K562 (cell line): Measurements from ENCODE around the gene ACOD1. TPM values are rescaled to one million over a fixed set of nuclear protein-coding genes. Genes with fewer than 3 reads are reported as not detected.

ENCODE experiments used
- ATAC-seq: fragments of 200-7000 bp; cut with Tn5 transposase; 3 replicates; pipeline ENCODE4 v1.9.1; 2020; ENCODE audit warnings: moderate library complexity
- BruUV-seq: library from RNA; stranded (reverse); fragments of 400-500 nt; replicated peaks from 2 replicates; lab custom pipeline; 2021; lab: Mats Ljungman, UMichigan
- CTCF ChIA-PET: fragments of 300-600 bp; formaldehyde crosslinking; extraction: SDS; loops from one replicate; lab custom pipeline; 2021; ENCODE audit warnings: low intra/inter-chr PET ratio; lab: Yijun Ruan, JAX
- POLR2A ChIA-PET: fragments of 300-600, 350-650 bp; sonication (Branson Sonifier 250); formaldehyde crosslinking; extraction: SDS; loops from one replicate; lab custom pipeline; 2021; ENCODE audit warnings: antibody characterized with exemption, inconsistent platforms; lab: Yijun Ruan, JAX
- DNase-seq, 4 experiments: peaks; one replicate each; pipeline versions ENCODE4 v3.0.0 to v3.0.0-alpha.2; 2011 to 2018; ENCODE audit warnings: low spot score in 3 of 4, mixed read lengths in 3 of 4; ENCODE audit errors: extremely low read depth in 1 of 4
- FAIRE-seq: peaks from 2 replicates; lab custom pipeline; 2011; peaks lifted over from hg19 to GRCh38; lab: Jason Lieb, UNC
- H2AFZ ChIP-seq: 2 replicates; pipeline ENCODE4 v1.6.0; 2011; ENCODE audit warnings: low read depth, low read length, control low read depth, inconsistent platforms
- H3K27ac ChIP-seq: fragments of 200-600 bp; 3 replicates; pipeline ENCODE4 v1.8.0; 2011; ENCODE audit warnings: low read depth, mild to moderate bottlenecking, control low read depth, inconsistent platforms, low read length, moderate library complexity, mixed read lengths; ENCODE audit errors: extremely low read depth
- H3K27me3 ChIP-seq, 2 experiments: fragments of 300-600 bp in 1 of 2; 2 replicates in 1 of 2; 3 replicates in 1 of 2; pipeline versions ENCODE4 v1.6.0 to v1.8.0; 2011; ENCODE audit warnings: inconsistent platforms in 2 of 2, low read length in 2 of 2, mild to moderate bottlenecking in 1 of 2, mixed read lengths in 1 of 2, moderate library complexity in 1 of 2; ENCODE audit not compliant: control insufficient read depth in 2 of 2, insufficient read depth in 2 of 2
- H3K36me3 ChIP-seq: fragments of 300-600 bp; 3 replicates; pipeline ENCODE4 v1.8.0; 2011; ENCODE audit warnings: mild to moderate bottlenecking, low read length, inconsistent platforms; ENCODE audit not compliant: control insufficient read depth, insufficient read depth
- H3K4me1 ChIP-seq, 2 experiments: fragments of 200-600 bp in 1 of 2; replicated peaks in 1 of 2; 2 replicates in 1 of 2; 3 replicates in 1 of 2; pipeline versions ENCODE4 v1.5.1 to v1.8.0; 2011; ENCODE audit warnings: inconsistent platforms in 2 of 2, low read length in 2 of 2, mild to moderate bottlenecking in 1 of 2, mixed read lengths in 1 of 2, moderate library complexity in 1 of 2; ENCODE audit not compliant: control insufficient read depth in 2 of 2, insufficient read depth in 2 of 2
- H3K4me2 ChIP-seq: 2 replicates; pipeline ENCODE4 v1.6.1; 2011; ENCODE audit warnings: low read length, control low read depth, inconsistent platforms, mixed read lengths; ENCODE audit not compliant: insufficient read depth
- H3K4me3 ChIP-seq: fragments of 200-600 bp; sonication (generic), shearing (Covaris generic); 2 replicates; pipeline ENCODE4 v1.5.1; 2016; ENCODE audit warnings: control low read depth, inconsistent platforms
- H3K79me2 ChIP-seq: fragments of 200-600 bp; 3 replicates; pipeline ENCODE4 v1.8.0; 2011; ENCODE audit warnings: low read length, inconsistent platforms; ENCODE audit not compliant: control insufficient read depth, insufficient read depth
- H3K9ac ChIP-seq, 2 experiments: 2 replicates each; pipeline versions ENCODE4 v1.6.0 to v1.6.1; 2011; ENCODE audit warnings: low read depth in 2 of 2, low read length in 2 of 2, control low read depth in 1 of 2, inconsistent platforms in 1 of 2, mild to moderate bottlenecking in 1 of 2, mixed read lengths in 1 of 2; ENCODE audit not compliant: insufficient read depth in 1 of 2
- H3K9me1 ChIP-seq: one replicate; pipeline ENCODE4 v1.6.0; 2011; ENCODE audit warnings: inconsistent platforms, mild to moderate bottlenecking, low read length, moderate library complexity; ENCODE audit not compliant: control insufficient read depth, insufficient read depth
- H3K9me3 ChIP-seq: replicated peaks from 2 replicates; pipeline ENCODE4 v1.5.1; 2011; ENCODE audit warnings: low read depth, low read length, inconsistent platforms; ENCODE audit not compliant: control insufficient read depth, insufficient read depth
- H4K20me1 ChIP-seq: replicated peaks from 2 replicates; pipeline ENCODE4 v1.6.1; 2011; ENCODE audit warnings: low read length, inconsistent platforms, mixed read lengths; ENCODE audit not compliant: control insufficient read depth, insufficient read depth
- CEBPG ChIP-seq, 3 experiments: fragments of 200-800 bp in 1 of 3; sonication (Bioruptor generic) in 1 of 3; sonication (generic) in 1 of 3; formaldehyde crosslinking in 1 of 3; IDR thresholded peaks in 2 of 3; conservative IDR thresholded peaks in 1 of 3; 2 replicates each; pipeline versions ENCODE4 v1.6.1 to v1.8.0; 2016 to 2022; ENCODE audit warnings: missing compliant biosample characterization in 2 of 3, missing genetic modification characterization in 2 of 3, mild to moderate bottlenecking in 1 of 3, missing genetic modification reagents in 1 of 3
- CTBP1 ChIP-seq: fragments of 450-650 bp; IDR thresholded peaks from 2 replicates; pipeline ENCODE4 v1.6.1; 2016; ENCODE audit warnings: borderline replicate concordance
- DMBX1 ChIP-seq: fragments of 250-450 bp; sonication (Bioruptor Pico); IDR thresholded peaks from 2 replicates; pipeline ENCODE4 v1.8.0; 2022; ENCODE audit warnings: inconsistent platforms, mild to moderate bottlenecking, moderate library complexity, borderline replicate concordance
- ETV6 ChIP-seq, 3 experiments: fragments of 150-350 bp in 1 of 3; sonication (generic) in 1 of 3; formaldehyde crosslinking in 1 of 3; IDR thresholded peaks; 2 replicates each; pipeline versions ENCODE4 v1.6.1 to v1.8.0; 2014 to 2022; ENCODE audit warnings: borderline replicate concordance in 2 of 3, low read depth in 2 of 3, antibody characterized with exemption in 1 of 3, low read length in 1 of 3, mild to moderate bottlenecking in 1 of 3, missing genetic modification reagents in 1 of 3
- GTF2E2 ChIP-seq: fragments of 200-800 bp; sonication (Bioruptor generic); IDR thresholded peaks from 2 replicates; pipeline ENCODE4 v1.6.1; 2016; ENCODE audit warnings: missing genetic modification characterization, missing compliant biosample characterization
- HMBOX1 ChIP-seq: sonication (generic); IDR thresholded peaks from 2 replicates; pipeline ENCODE4 v1.6.1; 2016
- LEF1 ChIP-seq: fragments of 450-650 bp; IDR thresholded peaks from 2 replicates; pipeline ENCODE4 v1.6.1; 2016; ENCODE audit warnings: mild to moderate bottlenecking
- MBD2 ChIP-seq: sonication (generic); IDR thresholded peaks from 2 replicates; pipeline ENCODE4 v1.6.1; 2016; ENCODE audit warnings: low read depth, borderline replicate concordance
- MECOM ChIP-seq: fragments of 250-450 bp; sonication (Bioruptor Pico); IDR thresholded peaks from 2 replicates; pipeline ENCODE4 v1.8.0; 2022; ENCODE audit warnings: inconsistent platforms
- MEF2D ChIP-seq: conservative IDR thresholded peaks from 2 replicates; pipeline ENCODE4 v1.6.1; 2016; ENCODE audit warnings: low read depth, missing genetic modification characterization, missing compliant biosample characterization
- NEUROD1 ChIP-seq: fragments of 150-350 bp; IDR thresholded peaks from 2 replicates; pipeline ENCODE4 v1.6.1; 2014; ENCODE audit warnings: borderline replicate concordance, low read length, low read depth; ENCODE audit not compliant: partially characterized antibody
- NFIC ChIP-seq: fragments of 450-650 bp; IDR thresholded peaks from 2 replicates; pipeline ENCODE4 v1.6.1; 2017; ENCODE audit warnings: mild to moderate bottlenecking, inconsistent platforms
- RHOXF2B ChIP-seq: fragments of 250-450 bp; sonication (Bioruptor Pico); conservative IDR thresholded peaks from 2 replicates; pipeline ENCODE4 v1.5.1; 2021
- TEAD2 ChIP-seq: fragments of 450-650 bp; IDR thresholded peaks from 2 replicates; pipeline ENCODE4 v1.6.1; 2016; ENCODE audit warnings: missing genetic modification characterization, control low read depth, missing compliant biosample characterization
- USF1 ChIP-seq: sonication (generic); formaldehyde crosslinking; IDR thresholded peaks from 2 replicates; pipeline ENCODE4 v1.9.0; 2022; ENCODE audit warnings: mild to moderate bottlenecking, missing genetic modification reagents
- ZBTB17 ChIP-seq: fragments of 450-650 bp; formaldehyde crosslinking; IDR thresholded peaks from 2 replicates; pipeline ENCODE4 v1.4.0; 2020; ENCODE audit warnings: mild to moderate bottlenecking
- WGBS: fragments of 100-300 bp; shearing (Covaris generic); methylation state at CpG from one replicate; pipeline ENCODE4 v1.1.6; 2016; ENCODE audit warnings: low coverage, mixed read lengths; ENCODE audit not compliant: insufficient coverage; ENCODE audit errors: missing lambda C conversion rate; 5-methylcytosine and 5-hydroxymethylcytosine counted together
- in situ Hi-C: fragments of 300-500 bp; cut with MboI; formaldehyde crosslinking; loops from 4 replicates; pipeline ENCODE4 v1.15.0; 2018; ENCODE audit warnings: inconsistent platforms, mixed read lengths
- intact Hi-C: fragments of 100-400 bp; cut with micrococcal nuclease; formaldehyde crosslinking; loops from 2 replicates; pipeline ENCODE4 v1.14.2; 2022
- polyA plus RNA-seq, 8 experiments: library from polyadenylated mRNA; depleted of rRNA in 4 of 8; stranded (reverse) in 5 of 8; unstranded in 3 of 8; fragments of >200 nt; fragmentation: Nextera tagmentation in 2 of 8; fragmentation: Illumina TruSeq in 1 of 8; extraction: Ambion mirVana in 2 of 8; extraction: Trizol in 1 of 8; gene quantifications; 2 replicates each; pipeline versions ENCODE4 v1.2.1 to v1.2.3, GENCODE V29; 2011 to 2014; ENCODE audit warnings: inconsistent platforms in 1 of 8, missing spikeins in 1 of 8
- total RNA-seq, 7 experiments: library from RNA; depleted of rRNA in 6 of 7; stranded (reverse); fragments of >200 nt in 6 of 7; fragmentation: Illumina TruSeq in 2 of 7; extraction: Trizol in 2 of 7; gene quantifications; 2 replicates each; pipeline versions ENCODE4 v1.2.1 to v1.2.3, GENCODE V29; 2011 to 2021; ENCODE audit warnings: low replicate concordance in 1 of 7

ACOD1 gene
- total and polyA plus RNA-seq, 9 of the 15 experiments (the other 6 are each of a cell fraction or from before 2014, with no cell fraction given) = not detected

- no peak overlapping the region for H3K4me3 ChIP-seq
- FAIRE-seq (no peak), DNase-seq (no peak), ATAC-seq (no peak)
- peaks cover 0 to 15% of the 10 kb centered on the region in 2 experiments; a peak in 1 of 5 replicates for H3K27me3 ChIP-seq
- no peaks in the 10 kb centered on the region for H3K9me3 ChIP-seq
- no peaks in the 10 kb centered on the region for H3K4me1 ChIP-seq
- H4K20me1 ChIP-seq = no peaks in the 10 kb centered on the region
- ChIA-PET POLR2A (no interaction called here), CTCF (no interaction called here)
- in situ Hi-C loops = no loop called here
- H3K4me2 ChIP-seq = no peak overlapping the region
- no peaks in the 10 kb centered on the region for H3K9me1 ChIP-seq
- no TSS peak for BruUV-seq
- H2AFZ ChIP-seq = no peak overlapping the region
- TF ChIP-seq CEBPG (CRISPR knock-in tag; IDR thresholded peaks at IDR 0.05) = no peak
- peak; percentile 39 to 44; a peak in 1 of 4 replicates for TF ChIP-seq CEBPG (tag; conservative IDR thresholded peaks at IDR 0.05 in 1 of 2, IDR thresholded peaks at IDR 0.05 in 1 of 2)
- no peak for TF ChIP-seq MEF2D (tag)
- no peak overlapping the region for H3K9ac ChIP-seq
- intact Hi-C loops = no loop called here
- H3K36me3 ChIP-seq = no peaks in the 10 kb centered on the region
- no peak overlapping the region for H3K27ac ChIP-seq
- no peaks in the 10 kb centered on the region for H3K79me2 ChIP-seq
- WGBS = 10% methylated on average over 4 of the region's 4 CpGs
Measured at GRCh38 chr13:76944456-76944855, 3.9 kb upstream of the ACOD1 start.

- Histone ChIP-seq H4K20me1 (no peaks in the 10 kb centered on the region), H3K9me3 (no peaks in the 10 kb centered on the region), H3K27me3 (peaks cover 0 to 4% of the 10 kb centered on the region in 2 experiments; a peak in 2 of 5 replicates), H3K27ac (no peak overlapping the region), H3K9me1 (no peaks in the 10 kb centered on the region), H3K4me3 (no peak overlapping the region), H3K9ac (no peak overlapping the region), H3K4me2 (no peak overlapping the region), H3K36me3 (no peaks in the 10 kb centered on the region), H3K4me1 (no peaks in the 10 kb centered on the region), H2AFZ (no peak overlapping the region), H3K79me2 (no peaks in the 10 kb centered on the region)
- intact Hi-C loops = no loop called here
- CTCF ChIA-PET = no interaction called here
- in situ Hi-C loops = no loop called here
- FAIRE-seq (no peak), DNase-seq (no peak), ATAC-seq (no peak)
- BruUV-seq = no TSS peak
- 4% methylated on average over 2 of the region's 2 CpGs for WGBS
- POLR2A ChIA-PET = no interaction called here
- no peak for TF ChIP-seq MECOM (CRISPR knock-in tag)
- no peak for TF ChIP-seq GTF2E2 (tag)
- TF ChIP-seq CTBP1 = no peak
- TF ChIP-seq RHOXF2B (CRISPR knock-in tag) = no peak
- TF ChIP-seq LEF1 = no peak
- no peak for TF ChIP-seq TEAD2 (tag)
- no peak for TF ChIP-seq ZBTB17 (CRISPR knock-in tag)
- no peak for TF ChIP-seq NFIC
- TF ChIP-seq USF1 = no peak
- TF ChIP-seq MBD2 = no peak
- no peak for TF ChIP-seq NEUROD1
- no peak for TF ChIP-seq DMBX1
- TF ChIP-seq ETV6 (IDR thresholded peaks at IDR 0.05; ENCODE audit: borderline replicate concordance in 1 of 2, low read depth in 2 of 2, low read length in 1 of 2) = no peak
- no peak for TF ChIP-seq ETV6 (CRISPR knock-in tag; IDR thresholded peaks at IDR 0.05; ENCODE audit: borderline replicate concordance)
- TF ChIP-seq HMBOX1 = no peak
Measured at GRCh38 chr13:76950101-76950500, 1.8 kb downstream of the ACOD1 start.
